Measurements from ENCODE around the gene TRIM9.

TRIM9 gene

DNA sequence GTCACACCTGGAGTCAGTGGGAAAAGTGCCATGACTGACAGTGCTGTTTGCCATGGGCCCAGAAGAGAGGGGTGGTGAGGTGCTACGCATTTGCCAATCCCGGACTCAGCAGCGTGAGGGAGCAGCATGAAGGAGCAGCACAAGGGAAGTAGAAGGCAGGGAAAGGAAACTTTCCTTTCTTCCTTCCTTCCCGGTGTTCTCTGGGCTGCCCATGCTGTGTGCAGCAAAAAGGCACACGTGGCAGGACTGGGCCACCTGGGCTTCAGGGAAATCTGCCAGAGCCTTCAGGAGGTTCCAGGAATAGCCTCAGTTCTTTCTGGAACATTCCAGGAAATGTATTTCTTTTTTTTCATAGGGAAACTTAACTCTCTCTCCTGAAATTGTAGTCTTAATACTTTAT is 23.0 kb downstream of the TRIM9 start:
- H3K27ac ChIP-seq = no peak overlapping the region

DNA sequence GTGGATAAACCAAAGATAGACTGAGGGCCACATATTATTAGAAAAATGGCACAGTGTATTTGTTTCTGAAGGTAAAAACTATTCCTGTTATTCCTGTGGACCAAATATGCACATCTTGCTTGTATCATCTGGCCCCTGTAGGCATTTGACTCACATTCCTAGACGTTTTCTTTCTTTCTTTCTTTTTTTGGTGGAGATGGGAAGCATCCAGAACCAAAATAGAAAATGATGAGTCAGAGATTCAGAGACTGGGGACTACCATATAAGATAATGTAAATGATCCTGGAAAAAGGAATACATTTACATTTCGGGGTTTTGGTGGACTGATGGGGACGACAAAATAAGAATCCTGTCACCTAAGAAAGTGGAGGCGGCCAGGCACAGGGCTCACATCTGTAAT is 24.2 kb downstream of the TRIM9 start:
- H3K9me3 ChIP-seq (replicated peaks in 1 of 11) = peaks cover 7 to 30% (median 26%) of the 10 kb centered on the region in 11 experiments
- H3K4me2 ChIP-seq = no peak overlapping the region
- H3K27ac ChIP-seq = no peak overlapping the region
- no peak overlapping the region for H3K9ac ChIP-seq
- no peak for TF ChIP-seq Cebpa-rat (IDR thresholded peaks at IDR 0.05)
- peaks cover 0 to under 1% (median 0%) of the 10 kb centered on the region in 10 experiments; a peak in 1 of 20 replicates for H3K4me1 ChIP-seq
- H3K36me3 ChIP-seq = no peaks in the 10 kb centered on the region
- no peaks in the 10 kb centered on the region for H3K27me3 ChIP-seq
- H4K20me1 ChIP-seq = no peaks in the 10 kb centered on the region
- no peak overlapping the region for H3K4me3 ChIP-seq

More for the DNA sequence above, 23.0 kb downstream of the TRIM9 start:
- Histone ChIP-seq H3K9ac (no peak overlapping the region), H4K20me1 (no peaks in the 10 kb centered on the region), H3K4me3 (no peak overlapping the region), H3K9me3 (replicated peaks in 1 of 11) (peaks cover 7 to 30% (median 26%) of the 10 kb centered on the region in 11 experiments), H3K4me2 (no peak overlapping the region), H3K4me1 (no peaks in the 10 kb centered on the region), H3K27me3 (no peaks in the 10 kb centered on the region), H3K36me3 (no peaks in the 10 kb centered on the region)
- no peak for TF ChIP-seq Cebpa-rat (IDR thresholded peaks at IDR 0.05)

DNA sequence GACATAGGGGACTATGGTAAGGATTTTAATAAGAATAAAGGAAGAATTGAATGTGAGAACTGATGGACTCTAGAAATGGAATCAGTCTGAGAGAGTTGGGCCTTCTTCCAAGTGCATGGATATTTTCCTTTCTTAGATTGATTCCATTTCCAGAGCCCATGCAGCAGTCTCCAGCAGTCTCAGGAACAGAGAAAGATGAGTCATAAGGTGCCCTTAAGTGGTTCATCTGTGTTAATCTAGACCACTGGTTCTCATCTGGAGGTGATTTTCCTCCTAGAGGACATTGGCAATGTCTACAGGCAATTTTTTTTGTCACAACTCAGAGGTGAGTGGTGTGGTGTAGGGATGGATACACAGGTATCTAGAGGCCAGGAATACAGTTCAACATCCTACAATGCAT is 25.9 kb downstream of the TRIM9 start:
- H3K27me3 ChIP-seq = no peaks in the 10 kb centered on the region
- H3K4me1 ChIP-seq = peaks cover 0 to 4% (median 0%) of the 10 kb centered on the region in 10 experiments; a peak in 1 of 20 replicates
- no peak overlapping the region for H3K9ac ChIP-seq
- no peaks in the 10 kb centered on the region for H3K36me3 ChIP-seq
- peaks cover 7 to 30% (median 26%) of the 10 kb centered on the region in 11 experiments for H3K9me3 ChIP-seq (replicated peaks in 1 of 11)
- H4K20me1 ChIP-seq = no peaks in the 10 kb centered on the region
- no peak overlapping the region for H3K4me3 ChIP-seq
- TF ChIP-seq Cebpa-rat (IDR thresholded peaks at IDR 0.05) = no peak
- no peak overlapping the region for H3K4me2 ChIP-seq
- H3K27ac ChIP-seq = no peak overlapping the region

DNA sequence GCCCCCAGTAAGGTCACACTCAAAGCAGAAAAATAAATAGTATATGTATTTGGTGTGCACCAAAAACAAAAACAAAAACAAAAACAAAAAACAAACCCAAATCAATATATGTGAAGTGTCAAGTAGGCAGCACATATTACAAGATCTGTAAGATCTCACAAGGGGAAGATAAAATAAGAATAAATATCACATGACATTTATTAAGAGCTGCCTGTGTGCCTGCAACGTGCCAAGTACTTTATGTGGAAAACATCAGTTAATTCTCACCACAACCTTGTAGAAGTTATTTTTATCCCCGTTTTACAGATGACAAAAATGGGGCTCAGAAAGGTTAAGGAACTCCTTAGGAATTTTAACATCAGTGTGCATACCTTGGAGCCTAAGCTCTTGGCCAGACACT is 26.6 kb downstream of the TRIM9 start:
- H3K4me2 ChIP-seq = no peak overlapping the region
- no peak for TF ChIP-seq Cebpa-rat (IDR thresholded peaks at IDR 0.05)

DNA sequence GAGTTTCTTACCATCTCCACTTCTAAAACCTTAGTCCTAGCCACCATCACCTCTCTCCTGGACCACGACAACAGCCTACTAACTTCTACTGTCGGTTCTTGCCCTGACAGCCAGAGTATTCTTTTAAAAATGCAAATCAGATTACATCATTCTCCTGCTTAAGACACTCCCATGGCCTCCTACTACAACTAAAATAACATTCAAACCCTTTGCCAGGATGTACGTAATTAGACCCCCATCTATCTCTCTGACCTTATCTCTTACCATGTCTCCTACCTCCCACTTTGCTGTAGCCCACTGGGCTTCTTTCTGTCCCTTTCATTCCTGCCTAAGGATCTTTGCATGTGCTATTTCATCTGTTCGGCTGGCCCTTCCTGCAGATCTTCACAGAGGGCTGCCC is 27.6 kb downstream of the TRIM9 start:
- Histone ChIP-seq H3K27ac (no peak overlapping the region), H3K4me3 (no peak overlapping the region), H3K36me3 (no peaks in the 10 kb centered on the region), H4K20me1 (no peaks in the 10 kb centered on the region), H3K9ac (no peak overlapping the region), H3K27me3 (no peaks in the 10 kb centered on the region), H3K4me1 (peaks cover 0 to 4% (median 0%) of the 10 kb centered on the region in 10 experiments; a peak in 1 of 20 replicates), H3K9me3 (replicated peaks in 1 of 11) (peaks cover 10 to 31% (median 25%) of the 10 kb centered on the region in 11 experiments; a peak in 21 of 22 replicates), H3K4me2 (no peak overlapping the region)
- TF ChIP-seq Cebpa-rat (IDR thresholded peaks at IDR 0.05) = no peak

More for the DNA sequence above, 26.6 kb downstream of the TRIM9 start:
- Histone ChIP-seq H3K27me3 (no peaks in the 10 kb centered on the region), H3K9me3 (replicated peaks in 1 of 11) (peaks cover 5 to 28% (median 22%) of the 10 kb centered on the region in 11 experiments), H3K9ac (no peak overlapping the region), H3K4me3 (no peak overlapping the region), H3K36me3 (no peaks in the 10 kb centered on the region), H3K27ac (no peak overlapping the region), H4K20me1 (no peaks in the 10 kb centered on the region), H3K4me1 (peaks cover 0 to 4% (median 0%) of the 10 kb centered on the region in 10 experiments; a peak in 1 of 20 replicates)

DNA sequence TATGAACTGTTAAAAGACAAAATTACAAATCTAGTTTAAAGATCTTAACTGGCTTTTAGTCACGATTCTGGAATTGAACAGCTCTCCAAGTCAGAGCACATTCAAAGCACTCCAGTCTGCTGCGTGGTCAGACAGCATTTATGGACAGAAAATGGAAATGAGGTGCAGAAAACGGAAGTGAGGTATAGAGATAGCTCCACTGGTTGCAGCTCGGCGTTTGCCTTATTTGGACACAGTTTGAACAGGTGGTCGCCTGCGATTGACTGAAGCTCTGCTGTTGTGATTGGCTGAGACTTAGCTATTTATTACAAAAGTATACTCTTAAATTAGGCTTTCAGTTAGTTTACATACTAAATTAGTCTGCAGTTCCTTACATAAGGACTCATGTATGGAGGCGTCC is 28.3 kb downstream of the TRIM9 start:
- no peaks in the 10 kb centered on the region for H3K36me3 ChIP-seq
- H4K20me1 ChIP-seq = no peaks in the 10 kb centered on the region
- peaks cover 12 to 32% (median 25%) of the 10 kb centered on the region in 11 experiments; a peak in 21 of 22 replicates for H3K9me3 ChIP-seq (replicated peaks in 1 of 11)
- H3K9ac ChIP-seq = no peak overlapping the region
- H3K4me3 ChIP-seq = no peak overlapping the region
- no peak overlapping the region for H3K27ac ChIP-seq
- no peaks in the 10 kb centered on the region for H3K27me3 ChIP-seq
- H3K4me1 ChIP-seq = peaks cover 0 to 4% (median 0%) of the 10 kb centered on the region in 10 experiments; a peak in 1 of 20 replicates
- no peak for TF ChIP-seq Cebpa-rat (IDR thresholded peaks at IDR 0.05)
- no peak overlapping the region for H3K4me2 ChIP-seq

DNA sequence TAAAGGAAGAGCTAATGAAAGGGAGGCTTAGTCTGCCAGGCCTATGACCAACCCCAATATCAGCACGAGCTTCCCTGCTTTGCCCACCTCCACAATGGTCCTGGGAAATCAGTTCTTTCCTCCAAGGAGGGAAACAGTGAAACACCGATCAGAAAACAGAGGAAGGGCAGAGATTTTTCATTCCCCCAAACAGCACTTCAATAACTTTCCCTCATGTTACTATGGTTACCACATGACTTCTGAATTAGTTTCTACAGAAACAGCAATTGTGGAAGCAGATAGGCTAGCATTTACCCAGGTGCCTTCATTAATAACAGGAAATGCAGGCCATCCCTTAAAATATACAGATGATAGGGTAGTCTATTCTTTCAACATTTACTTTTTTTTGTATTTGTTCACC is 35.9 kb downstream of the TRIM9 start:
- TF ChIP-seq Cebpa-rat (IDR thresholded peaks at IDR 0.05) = no peak

DNA sequence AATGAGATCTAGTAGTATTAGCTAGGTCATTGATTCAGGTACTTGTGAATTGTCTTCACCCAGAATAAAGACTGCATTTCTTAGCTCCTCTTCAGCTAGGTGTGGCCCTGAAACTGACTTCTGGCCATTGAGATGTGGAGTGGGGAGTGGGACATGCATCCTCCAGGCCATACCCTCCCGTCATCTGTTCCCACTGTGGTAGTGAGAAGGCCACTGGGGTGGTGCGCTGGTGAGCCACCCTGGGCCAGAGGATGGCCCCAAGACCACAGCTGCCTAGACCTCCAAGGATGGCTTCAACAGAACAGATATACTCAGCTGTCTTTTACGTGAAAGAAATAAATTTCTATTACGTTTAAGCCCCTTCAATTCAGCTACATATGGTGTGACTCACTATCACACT is 36.5 kb downstream of the TRIM9 start:
- no peak overlapping the region for H3K4me3 ChIP-seq
- no peak for TF ChIP-seq Cebpa-rat (IDR thresholded peaks at IDR 0.05)
- no peaks in the 10 kb centered on the region for H3K36me3 ChIP-seq
- H3K27me3 ChIP-seq = no peaks in the 10 kb centered on the region
- H3K4me2 ChIP-seq = no peak overlapping the region
- no peak overlapping the region for H3K9ac ChIP-seq
- H4K20me1 ChIP-seq = no peaks in the 10 kb centered on the region
- no peaks in the 10 kb centered on the region for H3K4me1 ChIP-seq
- H3K9me3 ChIP-seq (replicated peaks in 1 of 11) = peaks cover 3 to 12% (median 11%) of the 10 kb centered on the region in 11 experiments; a peak in 12 of 22 replicates
- no peak overlapping the region for H3K27ac ChIP-seq

More for the DNA sequence above, 35.9 kb downstream of the TRIM9 start:
- Histone ChIP-seq H3K27me3 (no peaks in the 10 kb centered on the region), H3K27ac (no peak overlapping the region), H3K9ac (no peak overlapping the region), H3K4me1 (no peaks in the 10 kb centered on the region), H3K9me3 (replicated peaks in 1 of 11) (peaks cover 3 to 15% (median 11%) of the 10 kb centered on the region in 11 experiments; a peak in 12 of 22 replicates), H4K20me1 (no peaks in the 10 kb centered on the region), H3K4me3 (no peak overlapping the region), H3K36me3 (no peaks in the 10 kb centered on the region), H3K4me2 (no peak overlapping the region)

DNA sequence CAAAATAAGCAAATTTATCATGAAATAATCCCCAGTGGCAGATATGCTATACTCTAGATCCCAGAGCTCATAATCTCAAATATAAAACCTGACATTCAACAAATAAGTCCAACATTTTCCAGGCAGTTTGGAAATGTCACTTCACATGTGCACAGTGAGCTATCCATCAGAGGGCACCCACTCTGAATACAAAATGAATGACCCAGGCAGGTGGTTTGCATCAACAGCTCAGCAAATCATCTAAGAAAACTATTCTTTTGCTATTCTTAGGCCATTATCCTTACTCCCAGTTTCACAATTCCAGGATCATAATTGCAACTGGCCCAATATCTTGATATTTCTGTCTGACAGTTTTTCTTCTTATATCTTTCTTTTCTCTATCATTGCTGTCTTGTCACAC is 38.5 kb downstream of the TRIM9 start:
- Histone ChIP-seq H3K9ac (no peak overlapping the region), H3K4me2 (no peak overlapping the region), H4K20me1 (no peaks in the 10 kb centered on the region), H3K27ac (no peak overlapping the region), H3K27me3 (no peaks in the 10 kb centered on the region), H3K36me3 (no peaks in the 10 kb centered on the region), H3K4me3 (no peak overlapping the region), H3K4me1 (no peaks in the 10 kb centered on the region), H3K9me3 (replicated peaks in 1 of 11) (no peaks in the 10 kb centered on the region; a peak in 1 of 22 replicates)
- no peak for TF ChIP-seq Cebpa-rat (IDR thresholded peaks at IDR 0.05)

DNA sequence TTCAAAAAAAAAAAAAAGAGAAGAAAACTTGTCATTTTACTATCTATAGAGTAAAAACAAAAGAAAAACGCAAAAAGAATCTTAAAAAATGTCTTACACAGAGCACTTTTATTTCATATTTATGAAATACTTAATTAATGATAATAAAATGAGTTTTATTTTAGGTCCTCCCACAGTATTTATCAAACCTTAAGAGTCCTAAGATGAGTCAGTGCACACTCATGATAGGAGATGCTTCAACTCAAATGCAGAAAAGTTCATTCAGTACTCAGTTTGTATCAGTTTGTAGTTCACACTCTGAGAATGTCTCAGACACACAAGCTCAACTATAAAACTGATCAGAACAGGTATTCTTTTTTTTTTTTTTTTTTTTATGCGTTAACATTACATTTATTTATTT is 41.7 kb downstream of the TRIM9 start:
- Histone ChIP-seq H3K36me3 (no peaks in the 10 kb centered on the region), H3K27ac (no peak overlapping the region), H3K4me3 (no peak overlapping the region), H3K4me2 (no peak overlapping the region), H3K27me3 (no peaks in the 10 kb centered on the region), H3K9me3 (replicated peaks in 1 of 11) (peaks cover 0 to 9% (median 0%) of the 10 kb centered on the region in 11 experiments; a peak in 3 of 22 replicates), H3K9ac (no peak overlapping the region), H4K20me1 (no peaks in the 10 kb centered on the region), H3K4me1 (no peaks in the 10 kb centered on the region)
- TF ChIP-seq Cebpa-rat (IDR thresholded peaks at IDR 0.05) = no peak
